ENCODE measurements around the gene GRB10.
A peak's percentile ranks its signal among the peaks of the same experiment; 100 is the strongest.

GRB10 gene

GRCh38 chr7:50697748-50698147 lies 84.9 kb downstream of the GRB10 start:
- H3K27me3 ChIP-seq (replicated peaks; ENCODE audit: control insufficient read depth, insufficient read depth, low read length): peaks cover 2% of the 10 kb centered on the region
- no peak overlapping the region for H3K4me3 ChIP-seq (replicated peaks; ENCODE audit: low read depth, low read length)
- no peak for DNase-seq (ENCODE audit: extremely low read depth, insufficient read length)
- no peak for TF ChIP-seq CTCF (IDR thresholded peaks at IDR 0.05; ENCODE audit: insufficient read depth, low read length, poor library complexity, severe bottlenecking)
- no peaks in the 10 kb centered on the region for H3K36me3 ChIP-seq (ENCODE audit: control insufficient read depth, insufficient read depth, low read length)

DNA sequence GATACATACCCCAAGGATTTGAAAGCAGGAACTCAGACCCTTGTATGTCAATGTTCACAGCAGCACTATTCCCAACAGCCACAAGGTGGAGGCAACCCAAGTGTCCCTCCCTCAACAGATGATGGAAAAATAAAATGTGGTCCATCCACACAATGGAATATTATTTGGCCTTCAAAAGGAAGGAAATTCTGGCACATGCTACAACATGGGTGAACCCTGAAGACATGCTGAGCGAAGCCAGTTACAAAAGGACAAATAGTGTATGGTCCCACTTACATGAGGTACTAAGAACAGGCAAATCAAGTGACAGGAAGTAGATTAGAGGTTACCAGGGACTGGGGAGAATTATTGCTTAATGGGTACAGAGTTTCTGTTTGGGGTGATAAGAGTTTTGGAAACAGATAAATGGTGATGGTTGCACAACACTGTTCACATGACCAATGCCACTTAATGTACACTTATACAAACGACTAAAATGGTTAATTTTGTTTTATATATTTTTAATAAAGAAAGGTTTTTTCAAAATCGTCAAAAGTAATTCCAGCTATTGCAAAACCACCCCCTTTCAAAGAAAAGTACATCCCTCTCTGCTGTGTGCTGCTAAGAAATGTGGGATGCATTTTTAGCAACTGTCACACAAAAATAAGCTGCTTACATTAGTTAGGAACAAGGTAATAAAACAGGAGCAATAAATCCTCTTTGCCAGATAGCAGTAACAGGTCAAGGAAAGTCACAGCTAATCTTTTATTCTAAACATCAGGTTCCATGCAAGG lies 85.7 kb downstream of the GRB10 start:
- Histone ChIP-seq H3K4me3 (replicated peaks; ENCODE audit: low read depth, low read length) (no peak overlapping the region), H3K36me3 (ENCODE audit: control insufficient read depth, insufficient read depth, low read length) (no peaks in the 10 kb centered on the region), H3K27me3 (replicated peaks; ENCODE audit: control insufficient read depth, insufficient read depth, low read length) (peaks cover 2% of the 10 kb centered on the region)
- no peak for DNase-seq (ENCODE audit: extremely low read depth, insufficient read length)
- peak; percentile 51 for TF ChIP-seq CTCF (IDR thresholded peaks at IDR 0.05; ENCODE audit: insufficient read depth, low read length, poor library complexity, severe bottlenecking)

DNA sequence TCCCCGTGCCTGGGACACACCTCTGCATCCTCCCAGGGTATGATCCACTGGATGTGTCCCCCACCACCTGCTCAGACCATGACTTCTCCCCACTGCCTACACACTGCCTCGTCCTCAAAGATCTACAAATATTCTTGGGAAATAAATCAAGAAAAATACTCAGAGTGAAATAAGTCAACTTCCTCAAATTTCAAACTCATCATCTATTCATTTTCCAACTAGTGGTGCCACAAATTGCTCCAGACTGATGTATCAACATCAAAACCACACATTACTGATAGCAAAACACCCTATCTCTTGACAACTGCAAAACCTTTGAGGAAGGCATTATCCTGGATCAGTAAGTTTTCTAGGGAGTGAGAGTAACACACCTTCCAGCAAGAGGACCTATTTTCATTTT lies 87.7 kb downstream of the GRB10 start:
- no peaks in the 10 kb centered on the region for H3K36me3 ChIP-seq (ENCODE audit: control insufficient read depth, insufficient read depth, low read length)
- H3K4me3 ChIP-seq (replicated peaks; ENCODE audit: low read depth, low read length): no peak overlapping the region
- peaks cover 2% of the 10 kb centered on the region for H3K27me3 ChIP-seq (replicated peaks; ENCODE audit: control insufficient read depth, insufficient read depth, low read length)
- no peak for DNase-seq (ENCODE audit: extremely low read depth, insufficient read length)
- no peak for TF ChIP-seq CTCF (IDR thresholded peaks at IDR 0.05; ENCODE audit: insufficient read depth, low read length, poor library complexity, severe bottlenecking)

DNA sequence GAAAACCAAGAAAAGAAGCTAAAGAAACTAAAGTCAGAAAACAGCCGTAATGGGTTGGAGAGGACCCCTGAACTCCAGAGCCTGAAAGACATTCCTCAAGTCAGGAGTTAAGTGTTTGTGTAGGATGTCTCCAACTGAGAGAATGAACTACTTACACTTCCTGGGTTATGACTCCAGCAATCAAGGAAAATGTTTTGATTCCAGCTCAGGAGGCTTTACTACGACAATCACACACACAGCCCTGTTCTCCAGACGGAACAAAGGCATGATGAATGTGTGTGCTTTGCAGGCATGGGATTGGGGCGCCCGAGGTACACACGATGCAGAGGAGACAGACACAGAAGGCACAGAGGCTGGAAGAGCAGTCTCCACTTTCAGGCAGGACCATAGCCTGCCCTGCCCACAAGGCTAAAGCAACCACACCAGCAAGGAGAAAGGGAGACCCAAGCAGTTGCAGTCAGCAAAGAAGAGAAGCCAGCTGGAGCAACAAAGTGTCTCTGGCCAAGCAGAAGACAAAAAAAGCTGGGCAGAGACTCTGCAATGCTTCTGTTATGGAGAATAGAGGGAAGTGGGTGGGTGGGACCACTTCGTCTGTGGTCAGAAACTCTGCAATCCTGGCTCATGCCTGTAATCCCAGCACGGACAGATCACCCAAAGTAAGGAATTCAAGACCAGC lies 89.1 kb downstream of the GRB10 start:
- Histone ChIP-seq H3K27me3 (replicated peaks; ENCODE audit: control insufficient read depth, insufficient read depth, low read length) (peaks cover 2% of the 10 kb centered on the region), H3K36me3 (ENCODE audit: control insufficient read depth, insufficient read depth, low read length) (no peaks in the 10 kb centered on the region), H3K4me3 (replicated peaks; ENCODE audit: low read depth, low read length) (no peak overlapping the region)
- no peak for TF ChIP-seq CTCF (IDR thresholded peaks at IDR 0.05; ENCODE audit: insufficient read depth, low read length, poor library complexity, severe bottlenecking)
- no peak for DNase-seq (ENCODE audit: extremely low read depth, insufficient read length)

DNA sequence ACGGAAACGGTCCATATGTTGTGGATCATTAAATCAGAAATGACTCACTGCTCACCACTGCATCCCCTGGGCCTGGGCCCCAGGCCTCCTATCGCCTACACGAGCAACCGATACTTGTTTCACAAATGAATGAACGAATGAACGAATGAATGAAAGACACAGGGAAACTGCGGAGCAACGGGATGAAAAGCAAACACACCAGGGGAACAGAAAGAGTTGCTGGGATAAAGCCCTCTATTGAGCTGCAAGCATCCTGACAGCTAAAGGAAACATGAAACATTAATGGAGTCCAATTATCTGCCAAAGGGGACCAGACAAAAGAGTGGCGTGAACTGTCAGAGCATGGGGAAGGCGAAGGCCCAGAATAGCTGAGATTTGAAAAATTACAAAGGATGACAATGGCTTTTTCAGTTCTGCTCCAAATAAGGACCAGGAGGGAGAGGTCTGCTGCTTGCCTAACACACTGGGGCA lies 92.1 kb downstream of the GRB10 start:
- Histone ChIP-seq H3K4me3 (replicated peaks; ENCODE audit: low read depth, low read length) (no peak overlapping the region), H3K27me3 (replicated peaks; ENCODE audit: control insufficient read depth, insufficient read depth, low read length) (peaks cover 3% of the 10 kb centered on the region; the same call in 1 of the 2 replicates), H3K36me3 (ENCODE audit: control insufficient read depth, insufficient read depth, low read length) (no peaks in the 10 kb centered on the region)
- no peak for DNase-seq (ENCODE audit: extremely low read depth, insufficient read length)
- TF ChIP-seq CTCF (IDR thresholded peaks at IDR 0.05; ENCODE audit: insufficient read depth, low read length, poor library complexity, severe bottlenecking): no peak

Data from GM06990 (cell line).